Right forelimb (tissue), 1 donor: ENCODE measurements around the gene KCNIP1.
A peak's percentile ranks its signal among the peaks of the same experiment; 100 is the strongest.
"Not testable (repeated sequence)": the region's sequence is repeated elsewhere in the genome, so short reads cannot be mapped to it uniquely, and the experiment has no call there.

Source experiments
- DNase-seq: peaks from one replicate; pipeline ENCODE4 v3.0.0-alpha.2; 2018

Gene KCNIP1

DNA sequence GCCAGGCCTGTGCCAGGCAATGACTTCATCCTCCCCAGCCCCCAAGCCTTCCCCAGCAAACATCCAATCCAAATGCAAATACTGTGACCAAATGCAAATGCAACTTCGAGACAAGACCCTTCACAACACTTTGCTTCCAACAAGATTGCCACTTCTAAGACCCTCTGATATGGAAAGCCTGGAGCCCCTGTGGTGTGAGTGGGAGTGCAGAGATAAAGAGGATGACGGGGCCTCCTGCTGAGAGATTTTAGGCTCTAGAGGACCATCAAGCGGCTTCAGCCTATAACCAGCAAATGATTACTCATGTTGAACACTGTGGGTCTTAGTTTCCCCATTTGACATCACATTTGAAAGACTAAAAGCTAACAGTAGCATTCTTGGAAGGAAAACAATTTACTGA lies 233.1 kb downstream of the KCNIP1 start:
- no peak for DNase-seq

DNA sequence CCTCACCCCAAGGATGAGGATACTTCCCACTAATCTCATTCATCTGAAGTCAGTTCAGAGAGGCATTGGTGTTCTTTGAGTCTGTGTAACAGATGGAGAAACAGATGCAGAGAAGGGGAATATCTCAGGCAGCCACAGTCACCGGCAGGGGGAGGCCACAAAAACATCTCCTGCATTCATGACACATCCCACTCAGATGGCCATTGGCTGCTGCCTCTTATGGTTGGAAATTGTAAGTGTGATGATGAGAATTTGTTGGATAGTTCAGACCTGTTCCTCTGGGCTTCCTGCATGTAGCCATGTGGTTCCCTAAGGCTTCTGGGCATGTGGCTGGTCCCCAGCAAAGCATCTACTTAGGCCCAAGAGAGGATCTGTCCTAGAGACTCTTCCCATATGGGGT lies 233.8 kb downstream of the KCNIP1 start:
- DNase-seq = no peak

DNA sequence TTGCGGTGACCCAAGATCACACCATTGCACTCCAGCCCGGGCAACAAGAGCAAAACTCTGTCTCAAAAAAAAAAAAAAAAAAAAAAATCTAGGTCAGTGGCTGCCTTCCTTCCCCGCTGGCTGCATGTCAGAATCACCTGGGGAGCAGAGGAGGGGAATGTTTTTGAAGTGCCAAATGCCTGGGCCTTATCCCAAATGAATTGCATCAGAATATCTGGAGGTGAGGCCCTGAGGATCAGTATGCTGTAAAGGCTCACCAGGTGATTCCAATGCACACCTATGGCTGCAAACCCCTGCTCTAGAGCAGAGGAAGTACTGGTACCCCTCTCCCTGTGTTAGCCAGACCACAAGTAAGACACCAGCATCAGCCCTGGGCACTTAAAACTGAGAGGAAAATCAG lies 235.0 kb downstream of the KCNIP1 start:
- no peak for DNase-seq

DNA sequence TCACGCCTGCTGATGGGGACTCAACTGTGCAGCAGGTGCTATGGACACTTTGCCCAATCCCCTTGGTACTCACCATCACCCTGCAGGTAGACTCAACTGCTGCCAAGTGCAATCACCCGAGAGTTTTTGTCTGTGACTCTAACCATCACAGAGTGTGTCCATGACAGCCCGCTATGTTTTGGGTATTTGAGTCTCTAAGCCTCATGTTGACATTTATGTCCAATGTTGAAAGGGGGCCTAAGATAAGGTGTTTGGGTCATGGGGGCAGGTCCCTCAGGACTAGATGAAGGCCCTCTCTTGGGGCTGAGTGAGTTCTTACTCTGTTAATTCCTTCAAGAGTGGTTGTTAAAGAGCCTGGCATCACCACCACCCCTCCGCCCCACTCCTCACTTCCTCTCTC lies 235.6 kb downstream of the KCNIP1 start:
- DNase-seq = no peak

DNA sequence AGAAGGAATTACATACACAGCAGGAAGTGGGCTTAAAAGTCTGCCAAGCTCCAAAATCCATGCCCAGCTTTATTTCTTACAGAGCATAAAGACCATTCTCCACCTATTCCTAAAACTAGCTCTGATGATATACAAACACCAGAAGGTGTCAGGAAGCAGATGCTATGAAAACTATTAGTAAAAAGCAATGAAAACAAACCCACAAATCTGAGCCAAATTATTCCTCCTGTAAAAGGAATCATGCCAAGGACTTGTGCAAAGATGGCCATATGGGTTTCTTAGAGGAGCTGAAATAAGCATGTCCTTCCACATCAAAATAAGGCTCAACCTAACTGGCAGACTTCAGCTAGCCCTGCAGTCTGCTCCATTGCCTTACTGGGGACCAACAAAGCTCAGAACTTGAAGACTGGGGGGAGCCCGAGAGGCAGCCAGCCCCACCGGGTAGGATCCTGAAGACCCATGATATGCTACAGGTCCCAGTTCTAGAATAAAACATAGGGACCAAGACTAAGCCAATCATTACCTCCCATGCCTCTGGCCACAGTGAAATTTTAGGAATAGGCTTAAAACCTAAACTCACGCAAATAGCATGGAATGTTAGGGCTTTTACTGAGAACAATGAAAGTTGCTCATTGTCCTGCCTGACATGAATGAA lies 236.9 kb downstream of the KCNIP1 start:
- DNase-seq = no peak

DNA sequence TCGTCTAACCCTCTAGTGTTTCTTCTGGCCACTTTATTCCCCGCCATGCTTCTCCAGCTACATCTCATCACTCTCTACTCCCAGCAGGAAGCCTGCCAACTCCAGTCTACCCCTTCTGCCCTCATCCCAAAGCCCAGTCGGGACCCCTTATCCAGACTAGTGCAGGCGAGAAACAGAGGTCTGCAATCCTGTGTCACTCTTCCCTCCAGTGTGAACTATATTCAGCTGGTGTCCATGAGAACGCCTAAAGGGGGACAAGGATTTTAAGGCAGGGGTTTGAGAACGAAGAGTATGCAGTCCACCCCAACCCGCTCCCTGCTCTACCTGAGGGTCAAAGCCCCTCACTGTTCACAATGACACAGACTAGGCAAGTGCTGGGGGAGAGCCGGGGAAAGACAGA lies 238.0 kb downstream of the KCNIP1 start:
- no peak for DNase-seq

DNA sequence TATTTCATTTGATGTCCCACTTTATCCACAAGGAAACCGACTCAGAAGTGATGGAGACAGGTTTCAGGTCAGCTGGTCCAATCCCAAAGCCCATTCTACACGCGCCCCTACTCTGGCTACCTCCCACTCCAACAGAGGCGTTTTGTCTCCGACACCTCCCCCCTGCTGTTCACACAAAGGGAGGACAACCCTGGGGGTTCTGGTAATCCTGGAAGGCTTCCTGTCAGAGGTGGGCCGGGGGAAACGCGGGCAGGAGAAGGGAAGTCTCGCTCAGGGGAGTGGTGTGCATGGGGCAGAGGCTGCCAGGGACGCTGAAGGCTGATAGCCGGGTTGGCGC lies 240.0 kb downstream of the KCNIP1 start:
- no peak for DNase-seq

DNA sequence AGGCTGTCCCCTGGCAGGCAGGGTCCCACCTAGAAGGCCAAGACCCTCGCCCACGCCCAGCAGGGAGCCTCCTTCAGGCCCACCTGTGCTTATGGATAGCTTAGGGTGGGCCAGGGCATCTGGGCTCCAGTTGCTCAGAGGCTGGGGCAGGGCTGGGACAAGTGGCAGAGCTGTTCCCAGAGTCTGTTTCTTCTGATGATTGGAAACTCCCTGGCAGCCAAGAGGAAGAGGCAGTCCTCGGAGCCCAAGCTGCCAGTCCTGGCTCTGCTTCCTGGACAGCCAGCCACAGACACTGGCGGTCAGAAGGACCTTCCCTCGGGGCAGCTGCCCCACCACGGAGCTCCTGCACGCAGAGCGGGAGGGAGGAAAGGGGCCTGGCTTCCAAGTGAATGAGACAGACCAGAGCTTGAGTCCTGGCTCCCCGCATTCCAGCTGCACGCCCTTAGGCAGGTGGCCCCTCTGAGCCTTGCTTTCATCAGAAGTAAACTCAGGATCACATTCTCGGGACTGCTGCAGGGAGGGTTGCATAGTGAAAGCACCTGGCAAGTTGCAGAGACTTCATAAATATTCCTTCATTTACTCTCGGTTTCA lies 241.8 kb downstream of the KCNIP1 start:
- peak; percentile 62 for DNase-seq

DNA sequence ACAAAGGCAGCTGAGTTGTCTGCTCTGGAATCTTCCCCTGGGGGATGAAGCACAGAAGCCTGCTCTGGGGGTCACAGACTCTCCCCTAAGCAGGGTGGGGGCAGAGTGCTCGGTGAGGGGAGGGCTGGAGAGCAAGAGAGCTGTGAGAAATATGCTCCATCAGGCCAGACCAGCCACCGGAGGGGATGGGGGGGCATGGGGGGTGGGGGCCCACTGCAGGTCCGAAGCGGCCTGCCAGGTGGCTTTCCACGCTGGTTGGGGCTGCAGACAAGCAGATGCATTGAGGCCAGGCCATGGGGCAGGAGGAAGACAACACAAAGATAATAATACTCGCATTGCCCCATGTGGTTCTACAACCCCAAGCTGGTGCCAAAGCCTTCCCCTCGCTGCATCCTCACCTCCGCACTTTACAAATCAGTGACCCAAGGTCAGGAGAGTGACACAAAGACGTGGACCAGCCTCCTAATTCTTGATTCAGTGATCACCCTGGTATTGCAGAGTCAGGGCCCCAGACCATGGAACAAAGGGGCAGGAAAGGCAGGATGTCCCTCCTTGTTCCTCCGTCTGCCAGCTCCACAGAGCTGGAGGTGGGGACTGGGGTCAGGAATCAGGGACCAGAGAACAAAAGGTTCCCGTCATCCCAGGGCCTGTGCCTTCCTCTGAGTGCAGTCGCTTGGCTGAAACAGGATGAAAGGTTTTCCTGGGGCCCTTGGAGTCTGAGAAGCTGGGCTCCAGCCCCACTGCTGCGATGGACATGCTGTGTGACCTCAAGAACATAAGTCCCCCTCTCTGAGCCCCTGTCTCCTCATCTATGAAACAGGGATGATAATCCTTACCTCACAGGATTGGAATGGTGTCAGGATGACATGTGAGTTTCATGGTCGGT lies 242.5 kb downstream of the KCNIP1 start:
- peak; percentile 47 for DNase-seq

DNA sequence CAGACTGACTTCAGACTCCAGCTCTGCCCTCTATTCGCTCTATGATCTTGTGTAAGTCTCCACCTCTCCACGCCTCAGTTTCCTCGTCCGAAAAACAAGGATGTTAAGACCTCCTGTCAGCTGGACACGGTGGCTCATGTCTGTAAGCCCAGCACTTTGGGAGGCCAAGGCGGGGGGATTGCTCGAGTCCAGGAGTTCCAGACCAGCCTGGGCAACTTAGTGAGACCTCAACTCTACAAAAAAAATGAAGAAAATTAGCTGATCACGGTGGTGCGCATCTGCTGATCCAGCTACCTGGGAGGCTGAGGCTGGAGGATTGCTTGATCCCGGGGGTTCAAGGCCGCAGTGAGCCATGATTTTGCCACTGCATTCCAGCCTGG lies 243.1 kb downstream of the KCNIP1 start:
- DNase-seq = no peak

DNA sequence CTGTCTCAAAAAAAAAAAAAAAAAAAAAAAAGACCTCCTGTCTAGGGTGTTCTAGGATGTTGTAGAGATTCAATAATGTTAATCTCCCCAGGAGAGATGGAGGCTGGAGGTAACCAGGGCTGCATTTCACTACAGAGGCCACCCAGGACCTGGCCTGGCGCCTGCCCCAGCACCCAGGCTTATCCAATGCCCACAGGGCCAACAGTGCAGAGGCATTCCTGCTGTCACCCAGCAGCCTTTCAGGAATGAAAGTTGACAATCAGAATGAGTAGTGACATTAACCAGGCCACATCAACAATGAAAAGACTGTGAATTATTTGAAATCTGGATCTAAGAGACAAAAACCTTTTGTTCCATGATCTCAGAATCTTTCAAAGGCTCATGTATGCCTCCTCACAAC lies 243.5 kb downstream of the KCNIP1 start:
- DNase-seq = no peak

DNA sequence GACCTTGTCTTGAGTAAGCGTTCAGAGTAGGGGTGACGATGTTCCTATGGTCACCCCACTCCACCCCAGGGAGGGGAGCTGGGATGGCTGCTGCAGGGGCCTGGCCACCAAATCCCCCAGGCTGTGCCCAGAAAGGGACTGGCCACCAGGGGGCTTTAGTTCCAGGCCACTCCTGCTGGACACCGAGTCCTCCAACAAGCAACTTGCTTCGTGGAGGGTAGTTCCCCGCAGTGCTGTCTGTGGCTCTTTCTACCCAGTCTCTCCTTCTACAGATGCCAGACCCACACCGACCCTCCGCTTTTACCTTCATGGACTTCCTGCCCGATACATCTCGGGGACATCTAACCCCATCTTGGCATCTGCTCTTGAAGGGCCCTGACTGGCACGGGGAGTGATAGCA lies 244.0 kb downstream of the KCNIP1 start:
- no peak for DNase-seq

DNA sequence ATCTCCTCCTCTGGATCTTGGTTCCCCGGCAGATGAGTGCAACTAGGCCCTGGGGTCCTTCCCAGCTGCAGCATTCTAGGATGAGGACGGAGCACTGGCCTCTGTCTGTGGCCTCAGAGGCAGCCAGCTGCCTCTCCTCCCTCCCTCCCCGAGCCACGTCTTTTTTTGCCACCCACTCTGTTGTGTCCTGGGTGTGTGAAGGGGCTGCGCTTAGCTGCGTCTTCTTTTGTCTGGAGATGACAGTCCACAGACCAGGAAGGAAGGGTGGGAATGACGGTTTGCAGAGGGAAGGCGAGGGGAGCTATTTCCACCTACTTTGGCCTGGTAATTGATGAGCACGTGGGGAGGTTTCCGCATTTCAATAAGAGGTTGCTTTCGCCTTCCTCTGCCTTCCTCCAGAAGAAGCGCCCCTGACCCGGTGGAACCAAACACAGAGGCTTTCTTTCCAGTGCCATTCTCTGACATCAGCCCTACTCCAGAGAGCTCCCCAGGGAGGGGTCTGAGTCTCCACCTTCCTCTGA lies 245.2 kb downstream of the KCNIP1 start:
- no peak for DNase-seq

DNA sequence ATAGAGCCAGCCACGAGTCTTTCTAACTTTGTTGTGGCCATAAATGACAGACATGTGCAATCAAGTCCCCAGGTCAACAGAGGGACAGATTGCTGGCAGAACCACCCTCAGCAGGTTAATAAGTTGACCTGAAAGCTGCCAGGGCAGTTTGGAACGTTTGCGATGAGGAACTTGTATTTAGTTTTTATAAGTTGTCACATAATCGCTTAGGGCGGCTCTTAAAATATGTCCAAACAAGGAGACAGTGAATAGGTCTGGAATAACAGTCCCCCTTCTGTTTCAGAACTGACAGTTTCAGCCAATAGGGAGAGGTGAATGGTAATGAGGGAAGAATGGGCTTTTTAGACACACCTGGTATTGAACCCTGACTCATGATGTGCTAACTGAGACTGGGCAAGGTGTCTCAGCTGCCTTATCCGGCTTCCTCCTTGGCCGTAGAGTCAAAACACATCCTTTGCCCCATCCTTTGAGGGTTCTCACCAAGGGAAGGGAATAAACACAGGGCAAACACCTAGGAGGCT lies 246.2 kb downstream of the KCNIP1 start:
- DNase-seq = no peak

DNA sequence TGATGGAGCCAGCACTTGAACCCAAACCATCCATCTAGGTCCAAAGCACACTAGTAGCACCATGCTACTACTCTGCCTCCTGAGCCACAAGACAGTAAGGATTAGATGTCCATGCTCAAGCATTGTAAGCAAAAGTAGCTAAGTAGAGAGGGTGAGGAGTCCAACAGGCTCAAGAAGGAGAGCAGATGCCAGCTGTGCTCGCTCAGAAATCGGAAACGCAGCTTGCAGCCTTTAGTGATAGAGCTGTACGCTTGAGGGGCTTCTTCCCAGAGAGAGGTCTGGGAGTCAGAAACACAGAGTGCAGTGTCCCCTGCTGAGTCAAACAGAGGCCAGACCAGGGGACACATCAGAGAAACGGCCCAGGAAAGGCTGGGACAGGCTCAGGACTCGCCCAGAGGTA lies 247.0 kb downstream of the KCNIP1 start:
- no peak for DNase-seq

DNA sequence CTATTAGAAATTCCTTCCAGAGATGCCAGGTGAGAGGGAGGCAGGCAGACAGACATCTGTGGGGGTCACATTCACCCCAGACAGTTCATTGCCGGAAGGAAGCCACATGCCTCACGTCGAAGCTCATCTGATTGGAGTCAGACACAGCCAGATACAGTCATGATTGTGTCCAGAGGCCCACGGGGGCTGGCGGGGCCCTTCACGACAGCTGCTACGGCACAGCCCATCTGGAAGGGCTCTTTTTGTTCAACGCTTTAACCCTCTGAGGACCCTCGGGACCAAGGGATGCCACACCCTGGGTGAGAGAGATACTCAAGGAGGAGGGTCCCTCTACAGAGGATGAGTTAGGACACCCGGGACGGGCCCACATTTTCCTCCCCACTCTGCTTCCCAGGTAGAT lies 247.8 kb downstream of the KCNIP1 start:
- no peak for DNase-seq

DNA sequence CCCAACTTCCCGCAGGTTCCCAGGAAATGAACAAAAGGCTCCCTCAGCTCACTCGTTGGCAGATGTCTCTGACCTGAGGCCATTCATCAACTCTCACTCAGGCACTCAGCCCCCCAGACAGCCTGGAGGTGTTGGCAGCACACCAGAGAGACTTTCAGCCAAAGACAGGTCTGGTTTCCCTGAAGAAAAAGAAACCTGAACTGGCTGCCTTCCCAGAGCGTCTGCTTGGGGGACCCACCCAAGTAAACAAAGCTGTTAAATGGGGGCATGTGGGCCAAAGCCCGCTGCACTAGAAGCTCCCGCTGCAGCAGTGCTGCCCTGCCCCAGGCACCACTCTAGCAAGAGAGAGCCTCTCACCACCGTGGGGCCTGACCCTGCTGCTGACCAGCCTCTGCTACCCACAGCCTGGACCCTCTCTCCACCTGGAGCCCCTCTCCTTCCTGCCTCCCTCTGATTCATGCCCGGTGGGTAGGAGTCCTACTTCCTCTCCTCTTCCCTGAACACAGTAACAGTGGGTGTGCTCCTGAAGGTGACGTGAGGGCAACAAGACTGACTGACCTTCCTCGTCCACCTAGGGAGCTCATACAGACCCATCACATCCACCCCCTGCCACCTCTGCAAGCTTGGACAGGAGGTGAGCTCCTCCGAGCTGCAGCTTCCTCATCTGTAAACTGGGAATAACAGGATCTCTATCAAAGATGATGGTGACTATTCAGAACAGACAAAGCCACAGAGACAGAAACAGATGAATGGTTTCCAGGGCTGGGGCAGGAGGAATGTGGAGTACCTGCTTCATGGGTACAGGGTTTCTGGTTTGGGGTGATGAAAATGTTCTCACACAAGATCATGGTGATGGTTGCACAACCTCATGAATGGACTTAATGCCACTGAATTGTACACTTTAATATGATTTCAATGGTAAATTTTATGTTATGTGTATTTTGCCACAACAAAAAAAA lies 248.7 kb downstream of the KCNIP1 start:
- no peak for DNase-seq

DNA sequence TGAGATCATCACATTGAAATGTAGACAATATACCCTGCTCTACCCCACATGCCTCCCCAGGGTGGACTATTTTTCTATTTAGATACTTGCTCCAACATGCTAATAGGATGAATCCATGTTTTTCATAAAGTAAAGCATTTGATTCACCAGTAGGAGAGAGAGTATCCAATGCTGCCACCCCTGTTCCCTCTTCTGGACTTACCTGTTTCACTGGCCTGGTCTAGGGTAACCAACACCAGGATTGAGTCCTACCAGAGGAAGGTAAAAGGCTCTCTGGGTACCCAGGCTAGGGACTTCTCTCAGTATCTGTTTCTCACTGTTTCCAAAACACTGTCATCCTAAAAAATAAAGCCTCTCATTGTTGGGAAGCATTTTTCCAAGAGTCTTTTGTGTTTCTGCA lies 249.5 kb downstream of the KCNIP1 start:
- no peak for DNase-seq

DNA sequence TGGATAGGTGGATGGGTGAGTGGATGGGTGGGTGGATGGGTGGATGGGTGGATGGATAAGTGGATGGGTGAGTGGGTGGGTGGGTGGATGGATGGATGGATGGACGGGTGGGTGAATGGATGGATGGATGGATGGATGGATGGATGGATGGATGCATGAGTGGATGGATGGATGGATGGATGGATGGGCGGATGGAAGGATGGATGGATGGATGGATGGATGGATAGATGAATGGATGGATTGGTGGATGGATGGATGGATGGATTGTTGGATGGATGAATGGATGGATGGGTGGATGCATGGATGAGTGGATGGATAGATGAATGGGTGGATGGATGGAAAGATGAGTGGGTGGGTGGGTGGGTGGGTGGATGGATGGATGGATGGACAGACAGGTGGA lies 250.7 kb downstream of the KCNIP1 start:
- not testable (repeated sequence) for DNase-seq

DNA sequence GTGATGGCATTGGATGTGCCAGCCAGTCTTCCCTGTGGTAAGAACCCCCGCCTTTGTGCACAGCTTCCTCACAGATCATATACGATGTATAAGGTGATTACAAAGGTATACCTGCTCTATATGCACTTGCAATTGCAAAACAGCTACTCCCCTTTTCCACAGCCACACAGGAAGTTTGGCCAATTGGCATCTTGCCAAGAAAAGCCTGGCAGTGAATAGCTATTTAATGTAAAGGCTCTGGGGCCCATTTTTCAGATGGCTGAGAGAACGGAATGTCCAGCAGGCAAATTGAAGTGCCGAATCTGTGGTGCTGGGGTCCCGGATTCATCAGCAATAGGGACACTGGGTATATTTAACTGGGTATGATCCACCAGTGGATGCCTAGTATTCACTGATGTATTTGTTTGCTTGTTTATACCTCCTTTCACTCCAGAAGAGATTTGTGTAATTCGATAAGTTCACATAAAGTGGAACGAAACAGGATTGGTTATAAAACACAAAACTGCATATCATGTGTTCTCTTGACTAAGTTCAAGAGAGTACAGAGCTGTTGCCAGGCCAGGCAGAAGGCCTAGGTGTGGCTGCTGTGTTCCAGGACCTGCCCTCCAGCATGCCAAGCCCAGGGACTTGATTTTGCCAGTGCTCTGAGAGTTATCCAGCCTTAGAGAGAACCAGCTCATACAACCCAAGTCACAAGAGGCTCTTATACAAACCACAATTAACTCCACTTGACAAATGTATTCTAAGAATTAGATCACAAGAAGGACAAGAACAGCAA lies 252.0 kb downstream of the KCNIP1 start:
- no peak for DNase-seq

DNA sequence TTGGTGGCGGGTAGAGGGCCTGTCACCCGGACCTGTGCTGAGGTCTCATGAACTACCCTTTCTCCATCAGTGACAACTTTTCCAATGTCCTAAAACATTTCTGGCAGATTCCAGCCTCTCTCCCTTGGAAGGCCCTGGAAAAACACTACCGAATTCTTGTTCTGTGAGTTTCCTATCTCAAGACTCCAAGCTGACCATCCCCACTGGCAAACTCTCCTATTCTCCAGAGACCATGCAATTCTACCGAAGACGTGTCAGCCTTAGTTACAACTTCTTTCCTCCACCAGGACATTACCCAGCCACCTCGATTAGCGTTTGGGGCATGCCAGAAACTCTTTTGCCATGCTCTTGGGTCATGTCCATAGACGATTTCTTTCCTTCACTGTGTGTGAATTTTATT lies 252.9 kb downstream of the KCNIP1 start:
- no peak for DNase-seq

DNA sequence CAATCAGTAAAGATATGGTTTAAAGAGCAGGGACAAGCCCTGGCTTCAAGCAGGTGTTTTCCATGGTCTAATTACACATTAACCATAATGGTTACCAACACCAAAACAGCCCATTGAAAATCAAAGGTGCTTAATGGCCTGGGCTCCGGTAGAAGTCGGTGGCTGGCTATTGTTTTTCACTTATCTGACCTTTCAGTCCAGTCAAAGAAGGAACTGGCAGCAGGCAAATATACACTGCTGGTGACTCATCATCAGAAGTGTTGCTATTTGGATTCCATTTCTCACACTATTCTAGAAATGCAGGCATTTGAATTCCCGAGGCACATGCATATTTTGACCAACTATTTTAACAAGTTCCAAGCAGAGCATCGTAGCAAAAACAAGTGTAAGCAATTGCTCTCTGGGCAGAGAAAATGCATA lies 253.4 kb downstream of the KCNIP1 start:
- DNase-seq = no peak
